ENCODE data around the gene PIAS4.

- TF ChIP-seq GATA3 (IDR thresholded peaks at IDR 0.05; ENCODE audit: low read depth, low read length) (no peak), GATA2 (IDR thresholded peaks at IDR 0.05; ENCODE audit: low read depth, low read length) (no peak)
Observed at GRCh38 chr19:4068047-4068966, 60.8 kb downstream of the PIAS4 start.
